SK-N-SH treated with all-trans-retinoic acid at 6 μM for 48 hours (cell line): ENCODE data around the gene SDK1.

Experiments used
- ATAC-seq: fragments of 200-7000 bp; cut with Tn5 transposase; 3 replicates; pipeline ENCODE4 v1.9.1; 2020; ENCODE audit warnings: mild to moderate bottlenecking, moderate library complexity
- ARNTL ChIP-seq: fragments of 450-650 bp; formaldehyde crosslinking; IDR thresholded peaks from 2 replicates; pipeline ENCODE4 v1.5.0; 2020; ENCODE audit warnings: low read depth, mild to moderate bottlenecking, moderate library complexity, borderline replicate concordance
- BACH2 ChIP-seq: fragments of 250-450 bp; sonication (Bioruptor Pico); IDR thresholded peaks from 2 replicates; pipeline ENCODE4 v1.9.0; 2021; ENCODE audit warnings: mild to moderate bottlenecking, borderline replicate concordance
- CREB5 ChIP-seq: fragments of 250-450 bp; sonication (Bioruptor Pico); IDR thresholded peaks from 2 replicates; pipeline ENCODE4 v1.5.1; 2020; ENCODE audit warnings: low read depth, mild to moderate bottlenecking, moderate library complexity
- CSDC2 ChIP-seq: fragments of 250-450 bp; sonication (Bioruptor Pico); IDR thresholded peaks from 2 replicates; pipeline ENCODE4 v1.5.0; 2020; ENCODE audit warnings: mild to moderate bottlenecking, moderate library complexity
- CSRNP3 ChIP-seq: fragments of 250-450 bp; sonication (Bioruptor Pico); IDR thresholded peaks from 2 replicates; pipeline ENCODE4 v1.5.1; 2021; ENCODE audit warnings: mild to moderate bottlenecking, moderate library complexity
- ESRRG ChIP-seq: fragments of 250-450 bp; sonication (Bioruptor Pico); IDR thresholded peaks from 2 replicates; pipeline ENCODE4 v1.6.1; 2021; ENCODE audit warnings: mild to moderate bottlenecking
- GLIS3 ChIP-seq: fragments of 250-450 bp; sonication (Bioruptor Pico); IDR thresholded peaks from 2 replicates; pipeline ENCODE4 v1.5.0; 2020; ENCODE audit warnings: mild to moderate bottlenecking, moderate library complexity
- OSR1 ChIP-seq: fragments of 250-450 bp; sonication (Bioruptor Pico); IDR thresholded peaks from 2 replicates; pipeline ENCODE4 v1.8.0; 2022; ENCODE audit warnings: moderate library complexity, mild to moderate bottlenecking, inconsistent platforms
- PATZ1 ChIP-seq: fragments of 250-450 bp; sonication (Bioruptor Pico); IDR thresholded peaks from 2 replicates; pipeline ENCODE4 v1.8.0; 2020; ENCODE audit warnings: mild to moderate bottlenecking, moderate library complexity, borderline replicate concordance
- POU6F1 ChIP-seq: fragments of 250-450 bp; sonication (Bioruptor Pico); IDR thresholded peaks from 2 replicates; pipeline ENCODE4 v1.8.0; 2021; ENCODE audit warnings: low read depth, mild to moderate bottlenecking, moderate library complexity, borderline replicate concordance
- PPARA ChIP-seq: fragments of 250-450 bp; sonication (Bioruptor Pico); IDR thresholded peaks from 2 replicates; pipeline ENCODE4 v1.5.0; 2020; ENCODE audit warnings: mild to moderate bottlenecking, borderline replicate concordance
- RARB ChIP-seq: fragments of 250-450 bp; sonication (Bioruptor Pico); IDR thresholded peaks from 2 replicates; pipeline ENCODE4 v1.8.0; 2021; ENCODE audit warnings: mild to moderate bottlenecking, moderate library complexity
- SNAI2 ChIP-seq: fragments of 250-450 bp; sonication (Bioruptor Pico); IDR thresholded peaks from 2 replicates; pipeline ENCODE4 v1.5.0; 2020; ENCODE audit warnings: mild to moderate bottlenecking, moderate library complexity
- TCF4 ChIP-seq: fragments of 250-450 bp; sonication (Bioruptor Pico); IDR thresholded peaks from 2 replicates; pipeline ENCODE4 v1.8.0; 2021; ENCODE audit warnings: mild to moderate bottlenecking, moderate library complexity, borderline replicate concordance
- TOX ChIP-seq: fragments of 250-450 bp; sonication (Bioruptor Pico); IDR thresholded peaks from 2 replicates; pipeline ENCODE4 v1.8.0; 2021; ENCODE audit warnings: mild to moderate bottlenecking, moderate library complexity, borderline replicate concordance
- ZC3H10 ChIP-seq: fragments of 250-450 bp; sonication (Bioruptor Pico); IDR thresholded peaks from 2 replicates; pipeline ENCODE4 v1.5.1; 2021; ENCODE audit warnings: mild to moderate bottlenecking, moderate library complexity
- ZFP3 ChIP-seq: fragments of 250-450 bp; sonication (Bioruptor Pico); IDR thresholded peaks from 2 replicates; pipeline ENCODE4 v1.5.0; 2020; ENCODE audit warnings: mild to moderate bottlenecking, moderate library complexity
- ZFP30 ChIP-seq: fragments of 450-650 bp; formaldehyde crosslinking; IDR thresholded peaks from 2 replicates; pipeline ENCODE4 v1.5.0; 2022; ENCODE audit warnings: mild to moderate bottlenecking, moderate library complexity
- ZNF565 ChIP-seq: fragments of 450-650 bp; formaldehyde crosslinking; conservative IDR thresholded peaks from 2 replicates; pipeline ENCODE4 v1.5.0; 2020; ENCODE audit warnings: low read depth, mild to moderate bottlenecking, moderate library complexity
- ZNF8 ChIP-seq: fragments of 450-650 bp; formaldehyde crosslinking; IDR thresholded peaks from 2 replicates; pipeline ENCODE4 v1.5.0; 2020; ENCODE audit warnings: mild to moderate bottlenecking, moderate library complexity

The SDK1 gene

GRCh38 chr7:3374239-3374638, 73.2 kb downstream of the SDK1 start:
- TF ChIP-seq SNAI2 (CRISPR knock-in tag) (no peak), TOX (no peak), PATZ1 (no peak), ZC3H10 (no peak), CREB5 (CRISPR knock-in tag) (no peak), ESRRG (no peak), POU6F1 (CRISPR knock-in tag) (no peak), OSR1 (no peak), ZNF565 (no peak), TCF4 (CRISPR knock-in tag) (no peak), ZFP30 (CRISPR knock-in tag) (no peak), BACH2 (CRISPR knock-in tag) (no peak), ZNF8 (CRISPR knock-in tag) (no peak), ARNTL (CRISPR knock-in tag) (no peak)
- ATAC-seq: no peak

GRCh38 chr7:3378390-3379150, 77.5 kb downstream of the SDK1 start:
- no peak for ATAC-seq
- TF ChIP-seq ZFP3 (no peak), RARB (CRISPR knock-in tag) (no peak), CREB5 (CRISPR knock-in tag) (no peak), ESRRG (no peak), PPARA (CRISPR knock-in tag) (no peak), OSR1 (no peak), ZFP30 (CRISPR knock-in tag) (no peak), GLIS3 (CRISPR knock-in tag) (no peak), ARNTL (CRISPR knock-in tag) (no peak)

- TF ChIP-seq ZNF8 (CRISPR knock-in tag) (no peak), CSRNP3 (CRISPR knock-in tag) (no peak), PATZ1 (no peak), CSDC2 (CRISPR knock-in tag) (no peak)
- ATAC-seq: no peak
These were observed 79.0 kb downstream of the SDK1 start for GRCh38 chr7:3380034-3380433.
